CD4-positive, alpha-beta T cell (primary cell): ENCODE data around the gene PCSK2. TPM values are rescaled to one million over a fixed set of nuclear protein-coding genes. Genes with fewer than 3 reads are reported as not detected.

Experiments
- ATAC-seq: fragments of 200-7000 bp; cut with Tn5 transposase; one replicate; pipeline ENCODE4 v1.10.0; 2022; ENCODE audit warnings: mild to moderate bottlenecking; ENCODE audit not compliant: poor library complexity
- CTCF ChIA-PET: fragments of 350-600 bp; sonication (Branson Sonifier 250); formaldehyde crosslinking; loops from one replicate; lab custom pipeline; 2021; ENCODE audit warnings: antibody characterized with exemption, inconsistent platforms; lab: Charles Lee
- POLR2A ChIA-PET: fragments of 350-600 bp; sonication (Branson Sonifier 250); formaldehyde crosslinking; loops from one replicate; lab custom pipeline; 2021; ENCODE audit warnings: antibody characterized with exemption, inconsistent platforms; lab: Charles Lee
- DNase-seq, 14 experiments: peaks; one replicate each; pipeline ENCODE4 v3.0.0-alpha.2; 2013 to 2020; ENCODE audit warnings: mixed read lengths in 2 of 14
- H3K27ac ChIP-seq, 2 donors: one replicate each; pipeline versions ENCODE4 v1.5.1 to v1.7.0; 2013; ENCODE audit warnings: low read length in 2 of 2, low read depth in 1 of 2, mild to moderate bottlenecking in 1 of 2
- H3K27me3 ChIP-seq, 2 experiments: 1 replicate in 1 of 2; 2 replicates in 1 of 2; pipeline versions ENCODE4 v1.6.1 to v1.7.0; 2013; ENCODE audit warnings: low read length in 2 of 2, control low read depth in 1 of 2, mild to moderate bottlenecking in 1 of 2, moderate library complexity in 1 of 2; ENCODE audit not compliant: insufficient read depth in 2 of 2, control insufficient read depth in 1 of 2
- H3K36me3 ChIP-seq: one replicate; pipeline ENCODE4 v1.6.1; 2013; ENCODE audit warnings: low read length, control low read depth; ENCODE audit not compliant: insufficient read depth
- H3K4me1 ChIP-seq: one replicate; pipeline ENCODE4 v1.6.1; 2013; ENCODE audit warnings: low read length, control low read depth; ENCODE audit not compliant: insufficient read depth
- H3K4me3 ChIP-seq: one replicate; pipeline ENCODE4 v1.5.1; 2013; ENCODE audit warnings: mild to moderate bottlenecking, low read length, moderate library complexity
- H3K9me3 ChIP-seq, 2 experiments: 1 replicate in 1 of 2; 2 replicates in 1 of 2; pipeline versions ENCODE4 v1.6.1 to v1.7.0; 2013; ENCODE audit warnings: low read length in 2 of 2, mild to moderate bottlenecking in 2 of 2, control low read depth in 1 of 2, moderate library complexity in 1 of 2; ENCODE audit not compliant: control insufficient read depth in 1 of 2, insufficient read depth in 1 of 2
- H3K27ac Mint-ChIP-seq: one replicate; pipeline ENCODE4 v1.8.0; 2020; ENCODE audit warnings: mixed read lengths
- H3K27me3 Mint-ChIP-seq: one replicate; pipeline ENCODE4 v1.8.0; 2021; ENCODE audit warnings: mixed read lengths
- H3K36me3 Mint-ChIP-seq: one replicate; pipeline ENCODE4 v1.8.0; 2021; ENCODE audit warnings: low read depth, mixed read lengths
- H3K4me1 Mint-ChIP-seq: one replicate; pipeline ENCODE4 v1.8.0; 2021; ENCODE audit warnings: low read depth, mixed read lengths
- H3K4me3 Mint-ChIP-seq: one replicate; pipeline ENCODE4 v1.8.0; 2020; ENCODE audit warnings: mild to moderate bottlenecking, mixed read lengths
- H3K9me3 Mint-ChIP-seq: one replicate; pipeline ENCODE4 v1.8.0; 2020; ENCODE audit warnings: mixed read lengths
- CTCF ChIP-seq: fragments of 200-600 bp; IDR thresholded peaks from one replicate; pipeline ENCODE4 v1.8.0; 2022; ENCODE audit warnings: antibody characterized with exemption, mild to moderate bottlenecking
- intact Hi-C, 2 experiments: fragments of 100-400 bp; cut with DNase I in 1 of 2; cut with micrococcal nuclease in 1 of 2; formaldehyde crosslinking; loops; one replicate each; pipeline versions ENCODE4 v1.15.1 to v1.9.0; 2023 to 2025; cut with DNase I, micrococcal nuclease
- total RNA-seq, 174 experiments: library from RNA in 2 of 174; stranded (reverse) in 2 of 174; gene quantifications; one replicate each; pipeline ENCODE4 v1.2.3 and lab custom pipeline; 2021 to 2026

The PCSK2 gene
- total RNA-seq, 2 experiments from 2014 or later: not detected

GRCh38 chr20:17236766-17237165, 9.9 kb downstream of the PCSK2 start:
- ChIA-PET CTCF (no interaction called here), POLR2A (no interaction called here)
- Histone ChIP-seq H3K36me3 (no peaks in the 10 kb centered on the region), H3K4me3 (no peak overlapping the region), H3K27ac (no peak overlapping the region), H3K27me3 (peaks cover 0 to 3% of the 10 kb centered on the region in 2 experiments), H3K4me1 (no peaks in the 10 kb centered on the region), H3K9me3 (no peaks in the 10 kb centered on the region)
- no peak overlapping the region for H3K27ac Mint-ChIP-seq
- TF ChIP-seq CTCF: no peak
- no peaks in the 10 kb centered on the region for H3K9me3 Mint-ChIP-seq
- DNase-seq (no peak), ATAC-seq (no peak)
- intact Hi-C loops: no loop called here
- no peaks in the 10 kb centered on the region for H3K4me1 Mint-ChIP-seq
- no peaks in the 10 kb centered on the region for H3K36me3 Mint-ChIP-seq
- H3K27me3 Mint-ChIP-seq: peaks cover 1% of the 10 kb centered on the region
- H3K4me3 Mint-ChIP-seq: no peak overlapping the region

GRCh38 chr20:17248224-17248623, 21.4 kb downstream of the PCSK2 start:
- Histone ChIP-seq H3K36me3 (no peaks in the 10 kb centered on the region), H3K4me3 (no peak overlapping the region), H3K9me3 (no peaks in the 10 kb centered on the region), H3K27ac (no peak overlapping the region), H3K4me1 (no peaks in the 10 kb centered on the region), H3K27me3 (no peaks in the 10 kb centered on the region)
- POLR2A ChIA-PET: no interaction called here
- H3K27ac Mint-ChIP-seq: no peak overlapping the region
- no peaks in the 10 kb centered on the region for H3K9me3 Mint-ChIP-seq
- no peak for TF ChIP-seq CTCF
- intact Hi-C loops: no loop called here
- no peak for DNase-seq
- H3K36me3 Mint-ChIP-seq: no peaks in the 10 kb centered on the region
- no peaks in the 10 kb centered on the region for H3K4me1 Mint-ChIP-seq
- ATAC-seq: no peak
- H3K27me3 Mint-ChIP-seq: peaks cover 5% of the 10 kb centered on the region
- H3K4me3 Mint-ChIP-seq: no peak overlapping the region
- CTCF ChIA-PET: no interaction called here

- Histone ChIP-seq H3K9me3 (peaks cover 0 to 4% of the 10 kb centered on the region in 2 experiments), H3K27me3 (no peaks in the 10 kb centered on the region), H3K4me3 (no peak overlapping the region), H3K36me3 (no peaks in the 10 kb centered on the region), H3K27ac (no peak overlapping the region), H3K4me1 (no peaks in the 10 kb centered on the region)
- POLR2A ChIA-PET: interaction anchor here (0.7 kb wide), 1 partner anchor 460 kb away, joined by 4 read pairs; no protein-coding TSS in a partner anchor
- CTCF ChIA-PET: no interaction called here
- no peak overlapping the region for H3K4me3 Mint-ChIP-seq
- H3K36me3 Mint-ChIP-seq: no peaks in the 10 kb centered on the region
- peaks cover 16% of the 10 kb centered on the region for H3K27me3 Mint-ChIP-seq
- H3K9me3 Mint-ChIP-seq: peaks cover 6% of the 10 kb centered on the region
- no peak overlapping the region for H3K27ac Mint-ChIP-seq
- no peaks in the 10 kb centered on the region for H3K4me1 Mint-ChIP-seq
- no peak for TF ChIP-seq CTCF
- ATAC-seq (no peak), DNase-seq (no peak)
- intact Hi-C loops: no loop called here
Measured at GRCh38 chr20:17262786-17263185, 35.9 kb downstream of the PCSK2 start.
